K562 (cell line): ENCODE measurements around the gene SLC9B1. TPM values are rescaled to one million over a fixed set of nuclear protein-coding genes. Genes with fewer than 3 reads are reported as not detected.

ENCODE experiments used
- ATAC-seq: fragments of 200-7000 bp; cut with Tn5 transposase; 3 replicates; pipeline ENCODE4 v1.9.1; 2020; ENCODE audit warnings: moderate library complexity
- BruUV-seq: library from RNA; stranded (reverse); fragments of 400-500 nt; replicated peaks from 2 replicates; lab custom pipeline; 2021; lab: Mats Ljungman, UMichigan
- CTCF ChIA-PET: fragments of 300-600 bp; formaldehyde crosslinking; extraction: SDS; loops from one replicate; lab custom pipeline; 2021; ENCODE audit warnings: low intra/inter-chr PET ratio; lab: Yijun Ruan, JAX
- POLR2A ChIA-PET: fragments of 300-600, 350-650 bp; sonication (Branson Sonifier 250); formaldehyde crosslinking; extraction: SDS; loops from one replicate; lab custom pipeline; 2021; ENCODE audit warnings: antibody characterized with exemption, inconsistent platforms; lab: Yijun Ruan, JAX
- DNase-seq, 4 experiments: peaks; one replicate each; pipeline versions ENCODE4 v3.0.0 to v3.0.0-alpha.2; 2011 to 2018; ENCODE audit warnings: low spot score in 3 of 4, mixed read lengths in 3 of 4; ENCODE audit errors: extremely low read depth in 1 of 4
- FAIRE-seq: peaks from 2 replicates; lab custom pipeline; 2011; peaks lifted over from hg19 to GRCh38; lab: Jason Lieb, UNC
- H2AFZ ChIP-seq: 2 replicates; pipeline ENCODE4 v1.6.0; 2011; ENCODE audit warnings: low read depth, low read length, control low read depth, inconsistent platforms
- H3K27ac ChIP-seq: fragments of 200-600 bp; 3 replicates; pipeline ENCODE4 v1.8.0; 2011; ENCODE audit warnings: low read depth, mild to moderate bottlenecking, control low read depth, inconsistent platforms, low read length, moderate library complexity, mixed read lengths; ENCODE audit errors: extremely low read depth
- H3K27me3 ChIP-seq, 2 experiments: fragments of 300-600 bp in 1 of 2; 2 replicates in 1 of 2; 3 replicates in 1 of 2; pipeline versions ENCODE4 v1.6.0 to v1.8.0; 2011; ENCODE audit warnings: inconsistent platforms in 2 of 2, low read length in 2 of 2, mild to moderate bottlenecking in 1 of 2, mixed read lengths in 1 of 2, moderate library complexity in 1 of 2; ENCODE audit not compliant: control insufficient read depth in 2 of 2, insufficient read depth in 2 of 2
- H3K36me3 ChIP-seq: fragments of 300-600 bp; 3 replicates; pipeline ENCODE4 v1.8.0; 2011; ENCODE audit warnings: mild to moderate bottlenecking, low read length, inconsistent platforms; ENCODE audit not compliant: control insufficient read depth, insufficient read depth
- H3K4me1 ChIP-seq, 2 experiments: fragments of 200-600 bp in 1 of 2; replicated peaks in 1 of 2; 2 replicates in 1 of 2; 3 replicates in 1 of 2; pipeline versions ENCODE4 v1.5.1 to v1.8.0; 2011; ENCODE audit warnings: inconsistent platforms in 2 of 2, low read length in 2 of 2, mild to moderate bottlenecking in 1 of 2, mixed read lengths in 1 of 2, moderate library complexity in 1 of 2; ENCODE audit not compliant: control insufficient read depth in 2 of 2, insufficient read depth in 2 of 2
- H3K4me2 ChIP-seq: 2 replicates; pipeline ENCODE4 v1.6.1; 2011; ENCODE audit warnings: low read length, control low read depth, inconsistent platforms, mixed read lengths; ENCODE audit not compliant: insufficient read depth
- H3K4me3 ChIP-seq: fragments of 200-600 bp; sonication (generic), shearing (Covaris generic); 2 replicates; pipeline ENCODE4 v1.5.1; 2016; ENCODE audit warnings: control low read depth, inconsistent platforms
- H3K79me2 ChIP-seq: fragments of 200-600 bp; 3 replicates; pipeline ENCODE4 v1.8.0; 2011; ENCODE audit warnings: low read length, inconsistent platforms; ENCODE audit not compliant: control insufficient read depth, insufficient read depth
- H3K9ac ChIP-seq, 2 experiments: 2 replicates each; pipeline versions ENCODE4 v1.6.0 to v1.6.1; 2011; ENCODE audit warnings: low read depth in 2 of 2, low read length in 2 of 2, control low read depth in 1 of 2, inconsistent platforms in 1 of 2, mild to moderate bottlenecking in 1 of 2, mixed read lengths in 1 of 2; ENCODE audit not compliant: insufficient read depth in 1 of 2
- H3K9me1 ChIP-seq: one replicate; pipeline ENCODE4 v1.6.0; 2011; ENCODE audit warnings: inconsistent platforms, mild to moderate bottlenecking, low read length, moderate library complexity; ENCODE audit not compliant: control insufficient read depth, insufficient read depth
- H3K9me3 ChIP-seq: replicated peaks from 2 replicates; pipeline ENCODE4 v1.5.1; 2011; ENCODE audit warnings: low read depth, low read length, inconsistent platforms; ENCODE audit not compliant: control insufficient read depth, insufficient read depth
- H4K20me1 ChIP-seq: replicated peaks from 2 replicates; pipeline ENCODE4 v1.6.1; 2011; ENCODE audit warnings: low read length, inconsistent platforms, mixed read lengths; ENCODE audit not compliant: control insufficient read depth, insufficient read depth
- ARID1B ChIP-seq: fragments of 450-650 bp; IDR thresholded peaks from 2 replicates; pipeline ENCODE4 v1.6.1; 2016; ENCODE audit warnings: antibody characterized with exemption, mild to moderate bottlenecking, inconsistent platforms
- GATAD2A ChIP-seq: fragments of 450-650 bp; IDR thresholded peaks from 2 replicates; pipeline ENCODE4 v1.6.1; 2017
- ILK ChIP-seq: fragments of 450-650 bp; IDR thresholded peaks from 2 replicates; pipeline ENCODE4 v1.6.1; 2016; ENCODE audit warnings: missing genetic modification characterization, low read depth, mild to moderate bottlenecking, missing compliant biosample characterization, moderate library complexity, borderline replicate concordance
- LCOR ChIP-seq: sonication (generic); formaldehyde crosslinking; IDR thresholded peaks from 2 replicates; pipeline ENCODE4 v1.8.0; 2022; ENCODE audit warnings: mild to moderate bottlenecking, missing genetic modification reagents
- PHF21A ChIP-seq: fragments of 450-650 bp; IDR thresholded peaks from 2 replicates; pipeline ENCODE4 v1.6.1; 2017; ENCODE audit warnings: low read depth, borderline replicate concordance
- POU5F1 ChIP-seq: fragments of 150-350 bp; IDR thresholded peaks from 2 replicates; pipeline ENCODE4 v1.6.1; 2014; ENCODE audit warnings: borderline replicate concordance, low read length, low read depth, mild to moderate bottlenecking; ENCODE audit not compliant: partially characterized antibody
- TAF7 ChIP-seq: fragments of 450-650 bp; IDR thresholded peaks from 2 replicates; pipeline ENCODE4 v1.6.1; 2016; ENCODE audit warnings: missing genetic modification characterization, missing compliant biosample characterization
- TRIM25 ChIP-seq: fragments of 450-650 bp; IDR thresholded peaks from 2 replicates; pipeline ENCODE4 v1.7.0; 2016; ENCODE audit warnings: borderline replicate concordance
- ZBTB43 ChIP-seq: sonication (generic); formaldehyde crosslinking; IDR thresholded peaks from 2 replicates; pipeline ENCODE4 v1.8.0; 2023; ENCODE audit warnings: mild to moderate bottlenecking, missing genetic modification reagents
- ZC3H8 ChIP-seq: fragments of 450-650 bp; IDR thresholded peaks from 2 replicates; pipeline ENCODE4 v1.6.1; 2017
- ZMIZ1 ChIP-seq, 2 experiments: fragments of 150-350 bp in 1 of 2; IDR thresholded peaks; 2 replicates each; pipeline ENCODE4 v1.6.1; 2012 to 2016; ENCODE audit warnings: low read depth in 2 of 2, low read length in 2 of 2, mild to moderate bottlenecking in 1 of 2, moderate library complexity in 1 of 2
- ZNF316 ChIP-seq: fragments of 450-650 bp; IDR thresholded peaks from 2 replicates; pipeline ENCODE4 v1.6.1; 2016
- ZNF696 ChIP-seq: fragments of 250-450 bp; sonication (Bioruptor Pico); conservative IDR thresholded peaks from 2 replicates; pipeline ENCODE4 v1.4.0; 2020; ENCODE audit warnings: mild to moderate bottlenecking, moderate library complexity
- ZNF75A ChIP-seq: fragments of 450-650 bp; formaldehyde crosslinking; IDR thresholded peaks from 2 replicates; pipeline ENCODE4 v1.4.0; 2020; ENCODE audit warnings: mild to moderate bottlenecking
- WGBS: fragments of 100-300 bp; shearing (Covaris generic); methylation state at CpG from one replicate; pipeline ENCODE4 v1.1.6; 2016; ENCODE audit warnings: low coverage, mixed read lengths; ENCODE audit not compliant: insufficient coverage; ENCODE audit errors: missing lambda C conversion rate; 5-methylcytosine and 5-hydroxymethylcytosine counted together
- in situ Hi-C: fragments of 300-500 bp; cut with MboI; formaldehyde crosslinking; loops from 4 replicates; pipeline ENCODE4 v1.15.0; 2018; ENCODE audit warnings: inconsistent platforms, mixed read lengths
- intact Hi-C: fragments of 100-400 bp; cut with micrococcal nuclease; formaldehyde crosslinking; loops from 2 replicates; pipeline ENCODE4 v1.14.2; 2022
- polyA plus RNA-seq, 8 experiments: library from polyadenylated mRNA; depleted of rRNA in 4 of 8; stranded (reverse) in 5 of 8; unstranded in 3 of 8; fragments of >200 nt; fragmentation: Nextera tagmentation in 2 of 8; fragmentation: Illumina TruSeq in 1 of 8; extraction: Ambion mirVana in 2 of 8; extraction: Trizol in 1 of 8; gene quantifications; 2 replicates each; pipeline versions ENCODE4 v1.2.1 to v1.2.3, GENCODE V29; 2011 to 2014; ENCODE audit warnings: inconsistent platforms in 1 of 8, missing spikeins in 1 of 8
- total RNA-seq, 7 experiments: library from RNA; depleted of rRNA in 6 of 7; stranded (reverse); fragments of >200 nt in 6 of 7; fragmentation: Illumina TruSeq in 2 of 7; extraction: Trizol in 2 of 7; gene quantifications; 2 replicates each; pipeline versions ENCODE4 v1.2.1 to v1.2.3, GENCODE V29; 2011 to 2021; ENCODE audit warnings: low replicate concordance in 1 of 7

The SLC9B1 gene
- total and polyA plus RNA-seq, 9 of the 15 experiments (the other 6 are each of a cell fraction or from before 2014, with no cell fraction given): 0.21 to 1.3 (median 0.51) TPM

GRCh38 chr4:103002551-103002950 lies 17.0 kb downstream of the SLC9B1 start (continued):
- TF ChIP-seq ARID1B (no peak), ILK (no peak)

GRCh38 chr4:102994803-102995202 lies 24.7 kb downstream of the SLC9B1 start:
- Histone ChIP-seq H4K20me1 (no peaks in the 10 kb centered on the region), H3K27me3 (no peaks in the 10 kb centered on the region), H2AFZ (no peak overlapping the region), H3K27ac (no peak overlapping the region), H3K4me2 (no peak overlapping the region), H3K4me1 (no peaks in the 10 kb centered on the region), H3K79me2 (no peaks in the 10 kb centered on the region), H3K36me3 (no peaks in the 10 kb centered on the region), H3K9ac (no peak overlapping the region), H3K9me3 (no peaks in the 10 kb centered on the region), H3K9me1 (no peaks in the 10 kb centered on the region), H3K4me3 (no peak overlapping the region)
- CTCF ChIA-PET: no interaction called here
- BruUV-seq: no TSS peak
- DNase-seq (no peak), ATAC-seq (no peak), FAIRE-seq (no peak)
- 6% methylated on average over 1 of the region's 1 CpG for WGBS
- no peak for TF ChIP-seq ZMIZ1 (IDR thresholded peaks at IDR 0.05; ENCODE audit: low read depth in 2 of 2, low read length in 2 of 2)
- no peak for TF ChIP-seq LCOR (CRISPR knock-in tag)
- no peak for TF ChIP-seq POU5F1
- no peak for TF ChIP-seq GATAD2A
- TF ChIP-seq TRIM25: no peak
- no peak for TF ChIP-seq TAF7 (tag)
- TF ChIP-seq ZNF75A (CRISPR knock-in tag): no peak
- no peak for TF ChIP-seq ZBTB43 (CRISPR knock-in tag)
- TF ChIP-seq PHF21A: no peak
- TF ChIP-seq ZC3H8: no peak
- no peak for TF ChIP-seq ZNF696 (CRISPR knock-in tag)
- TF ChIP-seq ZNF316: no peak
- intact Hi-C loops: no loop called here
- POLR2A ChIA-PET: interaction anchor here (0.6 kb wide), 1 partner anchor 13 kb away, joined by 3 read pairs; no protein-coding TSS in a partner anchor
- in situ Hi-C loops: no loop called here
